ENCODE data around the gene SRGAP3. TPM values are rescaled to one million over a fixed set of nuclear protein-coding genes. Genes with fewer than 3 reads are reported as not detected.

Gene SRGAP3
- total RNA-seq, 4 donors from 2014 or later = 7.5 to 33.8 (median 16.0) TPM

GRCh38 chr3:8932507-8932906 is 316.9 kb downstream of the SRGAP3 start:
- Histone ChIP-seq H3K4me3 (no peak overlapping the region), H3K27me3 (no peaks in the 10 kb centered on the region), H3K36me3 (no peaks in the 10 kb centered on the region), H3K27ac (peak overlapping the region in 2 of 4 donors; percentile 14 to 29), H3K9me3 (no peaks in the 10 kb centered on the region), H3K4me1 (peaks cover 0 to 8% (median 0%) of the 10 kb centered on the region in 4 donors)
- TF ChIP-seq EP300 (IDR thresholded peaks at IDR 0.05; ENCODE audit: low read depth) = no peak
- no peak for TF ChIP-seq POLR2AphosphoS5 (IDR thresholded peaks at IDR 0.05)
- TF ChIP-seq POLR2A (IDR thresholded peaks at IDR 0.05) = no peak
- TF ChIP-seq, protein P1, sequence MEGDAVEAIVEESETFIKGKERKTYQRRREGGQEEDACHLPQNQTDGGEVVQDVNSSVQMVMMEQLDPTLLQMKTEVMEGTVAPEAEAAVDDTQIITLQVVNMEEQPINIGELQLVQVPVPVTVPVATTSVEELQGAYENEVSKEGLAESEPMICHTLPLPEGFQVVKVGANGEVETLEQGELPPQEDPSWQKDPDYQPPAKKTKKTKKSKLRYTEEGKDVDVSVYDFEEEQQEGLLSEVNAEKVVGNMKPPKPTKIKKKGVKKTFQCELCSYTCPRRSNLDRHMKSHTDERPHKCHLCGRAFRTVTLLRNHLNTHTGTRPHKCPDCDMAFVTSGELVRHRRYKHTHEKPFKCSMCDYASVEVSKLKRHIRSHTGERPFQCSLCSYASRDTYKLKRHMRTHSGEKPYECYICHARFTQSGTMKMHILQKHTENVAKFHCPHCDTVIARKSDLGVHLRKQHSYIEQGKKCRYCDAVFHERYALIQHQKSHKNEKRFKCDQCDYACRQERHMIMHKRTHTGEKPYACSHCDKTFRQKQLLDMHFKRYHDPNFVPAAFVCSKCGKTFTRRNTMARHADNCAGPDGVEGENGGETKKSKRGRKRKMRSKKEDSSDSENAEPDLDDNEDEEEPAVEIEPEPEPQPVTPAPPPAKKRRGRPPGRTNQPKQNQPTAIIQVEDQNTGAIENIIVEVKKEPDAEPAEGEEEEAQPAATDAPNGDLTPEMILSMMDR (IDR thresholded peaks at IDR 0.05) = no peak
- no peak for DNase-seq
- in situ Hi-C loops (cut with MboI; ENCODE audit: low pct_ligation_motif_present in 1 of 4, low pct_unique_long_range_greater_than_20kb in 1 of 4, low sequenced_read_pairs in 3 of 4) (no loop called here), intact Hi-C loops (cut with DNase I; ENCODE audit: low total_unique reads) (no loop called here)
- 84 to 100% methylated on average over 1 to 2 of the region's 2 CpGs for WGBS, 2 donors (ENCODE audit: low coverage in 1 of 2)

DNA sequence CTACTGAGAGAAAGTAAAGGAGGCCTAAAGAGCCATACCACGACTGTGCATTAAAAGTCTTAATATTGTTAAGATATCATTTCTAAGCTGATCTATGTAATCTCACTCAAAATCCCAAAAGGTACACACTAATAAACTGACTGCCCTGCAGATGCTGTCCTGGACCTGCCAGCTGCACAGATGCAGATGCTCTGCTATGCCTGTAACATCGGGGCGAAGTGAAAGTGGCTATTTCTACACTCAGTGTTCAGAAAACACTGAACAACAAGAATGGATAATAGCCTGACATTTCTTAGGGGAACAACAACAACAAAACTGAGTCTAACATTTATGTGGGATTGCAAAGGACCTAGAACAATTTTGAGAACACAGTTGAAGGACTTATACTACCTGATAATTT is 318.1 kb downstream of the SRGAP3 start:
- 81 to 82% methylated on average over 3 of the region's 3 CpGs for WGBS, 2 donors (ENCODE audit: low coverage in 1 of 2)
- H3K27me3 ChIP-seq = no peaks in the 10 kb centered on the region
- H3K27ac ChIP-seq = no peak overlapping the region
- no peak overlapping the region for H3K4me3 ChIP-seq
- intact Hi-C loops (cut with DNase I; ENCODE audit: low total_unique reads) = no loop called here
- in situ Hi-C loops (cut with MboI; ENCODE audit: low pct_ligation_motif_present in 1 of 4, low pct_unique_long_range_greater_than_20kb in 1 of 4, low sequenced_read_pairs in 3 of 4) = no loop called here
- H3K9me3 ChIP-seq = no peaks in the 10 kb centered on the region
- DNase-seq = no peak
- no peaks in the 10 kb centered on the region for H3K36me3 ChIP-seq
- H3K4me1 ChIP-seq = peaks cover 0 to 8% (median 0%) of the 10 kb centered on the region in 4 donors
- TF ChIP-seq EP300 (IDR thresholded peaks at IDR 0.05; ENCODE audit: low read depth) = no peak
- TF ChIP-seq, protein P1 (IDR thresholded peaks at IDR 0.05) = no peak
- TF ChIP-seq POLR2AphosphoS5 (IDR thresholded peaks at IDR 0.05) = no peak
- no peak for TF ChIP-seq POLR2A (IDR thresholded peaks at IDR 0.05)

Small RNA genes lying within 50 kb of the gene (small RNA-seq; reads per million reads assigned to genes)
- 0 reads per million in 4 donors for gene RF00416

Other genes starting within 250 kb of the SRGAP3 start
- gene THUMPD3, start 113.4 kb upstream of the SRGAP3 start, total RNA-seq = 10 to 100 TPM in 3 of 4 donors, 1 to 10 TPM in 1; 5.4 to 26.9 (median 19.4) TPM
- gene SETD5, start 148.0 kb upstream of the SRGAP3 start, total RNA-seq = 100 to 1,000 TPM in 3 of 4 donors, 10 to 100 TPM in 1; 70.6 to 161 (median 129) TPM